MM.1S (cell line): ENCODE data around the gene ZNF778.

Source experiments
- CTCF ChIP-seq: fragments of 300-600 bp; sonication (generic); IDR thresholded peaks from 2 replicates; pipeline ENCODE4 v1.5.1; 2016; ENCODE audit warnings: antibody characterized with exemption, low read length, mixed read lengths
- EZH2 ChIP-seq: fragments of 300-600 bp; sonication (generic); optimal IDR thresholded peaks from 2 replicates; pipeline ENCODE3; 2017; ENCODE audit warnings: low read depth, mild to moderate bottlenecking, antibody characterized with exemption, low read length, mixed read lengths
- EZH2phosphoT487 ChIP-seq: fragments of 300-600 bp; sonication (generic); IDR thresholded peaks from 2 replicates; pipeline ENCODE4 v1.6.1; 2018; ENCODE audit warnings: antibody characterized with exemption, low read length

DNA sequence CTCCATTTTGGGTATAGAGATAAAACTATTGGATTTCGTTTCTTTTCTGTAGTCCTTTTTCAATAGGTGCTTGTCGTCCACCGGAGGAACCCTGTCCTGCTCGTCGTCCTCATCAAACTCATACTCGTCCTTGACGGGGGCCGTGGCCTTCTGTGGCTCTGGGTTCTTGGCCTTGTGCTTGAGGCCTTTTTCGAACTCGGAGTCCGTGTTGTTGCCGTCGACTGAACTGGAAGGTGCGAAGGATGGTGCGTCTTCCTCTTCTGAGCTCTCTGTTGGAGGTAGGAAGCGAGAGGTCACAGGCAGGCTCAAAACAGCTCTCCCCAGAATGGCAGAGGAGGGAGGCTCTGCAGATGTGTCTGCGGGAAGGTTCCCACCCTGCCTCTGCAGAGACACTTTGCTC lies 67.9 kb downstream of the ZNF778 start:
- TF ChIP-seq CTCF, result no peak
- no peak for TF ChIP-seq EZH2phosphoT487
- TF ChIP-seq EZH2, result no peak
